GM15510 (cell line): ENCODE data around the gene AFG3L2.

Experiments
- POLR2A ChIP-seq: IDR thresholded peaks from 3 replicates; pipeline ENCODE4 v1.6.1; 2011; ENCODE audit warnings: borderline replicate concordance; ENCODE audit not compliant: insufficient read length; ENCODE audit errors: extremely low read depth

The AFG3L2 gene

DNA sequence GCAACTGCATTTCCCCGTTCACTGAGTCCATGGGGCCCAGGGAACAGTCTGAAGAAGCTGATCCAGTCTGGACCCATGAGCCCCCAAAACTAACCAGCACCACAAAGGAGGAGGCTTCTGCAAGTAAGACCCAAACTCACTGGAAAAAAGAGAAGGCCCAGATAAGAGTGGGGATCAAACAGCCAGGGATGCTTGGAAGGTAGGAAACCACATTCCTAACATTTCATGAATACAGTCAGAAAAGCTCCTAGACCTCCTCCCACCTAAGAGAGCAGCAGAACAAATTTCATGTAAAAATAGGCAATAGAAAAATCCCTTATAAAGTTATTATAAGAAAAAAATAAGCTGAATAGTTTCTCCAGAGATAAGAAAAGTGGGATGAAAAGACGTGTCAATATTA lies 38.6 kb downstream of the AFG3L2 start:
- no peak for TF ChIP-seq POLR2A

DNA sequence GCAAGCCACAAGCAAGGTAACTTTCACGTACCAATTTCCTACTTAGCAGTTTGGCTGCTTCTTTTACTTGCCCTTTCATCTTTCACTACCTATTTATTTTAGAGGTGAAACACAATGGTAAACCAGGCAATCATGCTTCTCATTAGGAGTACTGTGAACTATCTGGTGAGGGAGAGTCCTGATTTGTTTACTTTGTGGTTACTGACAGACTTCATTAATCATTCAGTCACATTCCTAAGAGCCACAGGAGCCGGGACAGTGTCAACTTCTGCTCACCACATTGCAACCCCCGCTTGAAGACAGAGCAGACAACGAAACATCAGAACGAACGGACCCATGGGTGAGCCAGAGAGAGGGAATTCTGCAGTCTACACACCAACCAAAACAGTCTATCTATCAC lies 40.1 kb downstream of the AFG3L2 start:
- TF ChIP-seq POLR2A: no peak

DNA sequence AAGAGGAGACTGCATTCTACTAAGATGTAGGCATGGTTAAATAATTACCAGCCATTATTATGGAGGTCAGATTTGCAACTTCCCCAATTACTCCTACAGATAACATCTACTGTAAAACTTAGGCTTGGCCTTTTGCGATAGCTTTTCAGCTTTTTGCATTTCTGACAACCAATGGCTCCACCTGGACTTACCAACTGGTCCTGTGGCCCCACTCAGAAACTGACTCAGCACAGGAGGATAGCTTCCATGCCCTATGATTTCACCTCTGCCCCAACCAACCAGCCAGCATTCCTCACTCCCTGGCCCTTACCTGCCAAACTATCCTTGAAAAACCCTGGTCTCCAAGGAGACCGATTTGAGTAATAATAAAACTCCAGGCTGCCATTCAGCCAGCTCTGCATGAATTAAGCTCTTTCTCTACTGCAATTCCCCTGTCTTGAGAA lies 40.8 kb downstream of the AFG3L2 start:
- TF ChIP-seq POLR2A: no peak

DNA sequence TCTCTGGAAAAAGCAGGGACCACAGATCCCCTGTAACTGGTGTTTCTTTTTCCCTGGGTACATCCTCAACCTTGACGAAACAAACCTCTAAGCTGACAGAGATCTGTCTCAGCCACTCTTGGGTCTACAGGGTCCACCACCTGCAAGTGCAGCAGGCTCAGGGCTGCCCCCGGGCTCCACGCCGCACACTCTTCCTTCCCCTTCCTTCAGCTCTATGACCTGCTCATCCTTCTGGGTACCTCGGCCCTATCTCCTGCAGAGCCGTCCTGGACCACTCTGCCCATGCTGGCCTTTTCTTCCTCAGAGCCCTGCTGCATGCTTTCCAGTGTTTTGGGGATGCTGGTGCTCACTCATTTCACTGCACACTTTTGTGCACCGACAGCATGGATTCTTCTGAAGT lies 41.5 kb downstream of the AFG3L2 start:
- no peak for TF ChIP-seq POLR2A

DNA sequence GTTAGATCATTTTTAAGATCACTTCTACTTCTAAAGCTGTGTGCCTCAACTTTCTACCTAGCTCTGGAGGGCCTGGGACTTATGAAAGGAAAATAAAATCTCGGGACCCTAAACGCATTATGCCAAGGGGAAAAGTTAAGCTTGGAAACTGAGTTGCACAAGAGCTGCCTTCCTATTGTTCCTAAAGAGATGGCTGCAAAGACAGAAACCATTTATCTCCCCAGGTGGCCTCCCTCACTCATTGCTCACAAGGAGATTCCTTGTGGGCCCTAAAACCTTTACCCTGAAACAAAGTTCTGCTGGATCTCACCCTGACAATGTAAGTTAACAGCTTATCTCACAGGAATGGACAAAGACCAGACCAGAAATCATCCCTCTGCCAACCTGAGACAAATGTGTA lies 42.2 kb downstream of the AFG3L2 start:
- TF ChIP-seq POLR2A: no peak

DNA sequence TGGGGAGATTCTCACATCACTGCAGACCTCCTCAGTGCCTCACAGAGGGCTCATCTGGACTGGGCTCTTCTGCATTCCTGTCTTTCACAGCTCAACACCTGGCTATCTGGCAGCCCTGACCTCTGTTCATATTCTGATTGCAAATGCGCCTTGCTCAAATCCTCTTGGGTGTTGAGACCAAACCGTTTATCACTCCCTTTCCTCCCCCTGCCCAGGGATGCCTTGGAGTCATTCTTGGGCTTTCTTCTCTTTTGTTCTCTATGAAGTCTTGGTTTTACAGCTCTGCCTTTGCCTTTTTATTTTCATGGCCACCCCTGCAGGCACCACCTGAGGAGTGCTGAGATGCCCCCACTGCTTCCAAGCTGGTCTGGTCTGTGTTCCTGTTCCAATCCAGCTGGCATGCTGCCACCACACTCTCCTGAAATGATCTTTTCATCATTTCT lies 42.6 kb downstream of the AFG3L2 start:
- TF ChIP-seq POLR2A: no peak

DNA sequence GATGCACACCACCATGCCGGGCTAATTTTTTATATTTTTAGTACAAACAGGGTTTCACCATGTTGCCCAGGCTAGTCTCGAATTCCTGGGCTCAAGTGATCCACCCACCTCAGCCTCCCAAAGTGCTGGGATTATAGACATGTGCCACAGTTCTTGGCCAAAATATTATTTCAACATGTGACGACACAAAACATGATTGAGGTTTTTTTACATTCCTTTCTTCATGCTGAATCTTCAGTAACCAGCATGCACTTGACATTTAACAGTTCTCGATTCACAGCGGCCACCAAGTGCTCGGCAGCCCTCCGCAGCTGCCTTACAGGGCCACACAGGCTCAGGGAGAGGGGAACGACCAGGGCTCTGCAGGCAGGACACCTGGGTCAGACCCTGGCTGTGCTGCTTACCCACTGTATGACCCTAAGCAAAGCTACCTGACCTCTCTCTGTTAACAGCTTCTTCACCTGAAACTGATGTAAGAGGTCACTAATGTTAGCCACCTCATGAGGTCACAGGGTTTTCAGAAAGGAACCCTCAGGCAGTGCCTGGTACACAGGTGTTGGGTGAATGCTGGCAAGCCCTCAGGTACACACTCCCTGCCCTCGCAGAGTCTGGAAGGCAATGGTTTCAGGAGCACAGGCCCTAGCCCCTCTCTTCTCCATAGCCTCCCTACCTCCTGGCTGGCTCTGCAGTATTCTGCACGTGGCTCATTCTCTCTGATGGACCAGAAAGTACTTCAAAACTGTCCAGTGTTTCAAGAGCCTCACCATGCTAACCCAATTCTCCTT lies 43.3 kb downstream of the AFG3L2 start:
- TF ChIP-seq POLR2A: no peak

DNA sequence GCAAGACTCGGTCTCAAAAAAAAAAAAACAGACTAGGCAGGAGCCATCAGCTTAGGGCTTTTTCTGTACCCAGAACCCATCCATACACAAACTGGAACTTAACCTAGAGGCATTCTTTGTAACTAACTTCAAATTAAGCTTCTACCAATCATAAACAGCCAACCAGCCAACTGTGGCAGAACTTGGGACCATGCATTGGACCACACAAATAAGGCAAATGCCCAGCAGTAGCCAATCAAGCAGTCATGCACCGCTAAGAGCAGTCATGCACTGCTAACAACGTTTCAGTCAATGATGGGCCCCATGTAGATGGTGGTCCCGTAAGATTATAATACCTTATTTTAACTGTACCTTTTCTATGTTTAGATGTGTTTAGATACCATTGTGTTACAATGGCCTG lies 46.3 kb downstream of the AFG3L2 start:
- TF ChIP-seq POLR2A: no peak

DNA sequence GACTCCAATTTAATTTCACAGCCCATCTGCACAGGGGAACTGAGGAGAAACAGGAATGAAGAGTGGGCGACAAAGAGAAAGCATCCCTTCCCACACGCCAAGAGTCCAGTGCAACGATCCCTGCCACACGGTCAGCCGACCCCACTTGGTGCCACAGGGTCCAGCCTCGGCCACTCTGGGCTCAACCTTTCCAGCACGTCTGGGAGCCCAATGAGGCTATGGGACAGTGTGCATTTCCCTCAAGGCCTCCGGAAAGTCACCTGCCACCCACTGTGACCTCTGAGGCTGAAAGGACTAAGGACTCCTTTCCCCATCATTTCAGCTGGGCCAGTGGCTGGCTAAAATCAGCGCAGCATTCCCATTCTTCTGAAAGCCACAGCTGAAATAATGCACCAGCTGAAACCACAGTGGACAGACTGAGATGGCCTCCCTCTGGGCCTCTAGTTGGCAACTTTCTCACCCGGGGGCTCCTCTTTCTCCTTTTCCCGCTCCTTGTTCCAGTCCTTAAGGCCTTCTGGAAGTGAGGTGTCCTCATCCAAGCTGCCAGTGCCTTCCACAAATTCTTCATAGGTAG lies 47.8 kb downstream of the AFG3L2 start:
- no peak for TF ChIP-seq POLR2A

DNA sequence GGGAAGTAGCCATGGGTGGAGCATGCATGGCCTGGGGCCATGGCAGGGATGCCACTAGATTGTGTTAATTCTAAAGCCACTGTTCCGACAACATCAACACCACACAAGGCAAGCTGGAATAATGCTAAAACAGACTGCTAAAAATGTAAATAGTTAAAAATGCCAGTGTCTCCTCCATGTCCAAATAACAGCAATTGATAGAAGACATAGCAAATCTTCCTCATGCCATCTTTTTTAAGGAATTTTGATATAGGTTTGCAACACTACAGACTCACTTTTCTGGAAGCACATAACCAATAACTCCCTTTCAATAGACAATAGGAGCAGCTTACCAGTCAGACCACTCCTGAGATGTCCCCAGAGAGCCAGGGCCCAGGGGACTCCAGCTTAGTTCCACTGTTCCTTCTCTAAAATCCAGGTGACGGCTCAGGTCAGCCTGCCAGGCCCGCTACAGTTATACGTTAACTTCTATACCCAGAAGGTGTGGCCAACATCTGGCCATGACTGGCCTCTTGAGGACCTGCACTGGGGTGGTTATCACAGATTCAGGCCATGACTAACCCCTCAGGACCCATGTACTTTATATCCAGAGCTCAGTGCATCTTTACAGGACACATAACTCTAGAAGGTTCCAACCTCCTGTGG lies 48.7 kb downstream of the AFG3L2 start:
- no peak for TF ChIP-seq POLR2A

DNA sequence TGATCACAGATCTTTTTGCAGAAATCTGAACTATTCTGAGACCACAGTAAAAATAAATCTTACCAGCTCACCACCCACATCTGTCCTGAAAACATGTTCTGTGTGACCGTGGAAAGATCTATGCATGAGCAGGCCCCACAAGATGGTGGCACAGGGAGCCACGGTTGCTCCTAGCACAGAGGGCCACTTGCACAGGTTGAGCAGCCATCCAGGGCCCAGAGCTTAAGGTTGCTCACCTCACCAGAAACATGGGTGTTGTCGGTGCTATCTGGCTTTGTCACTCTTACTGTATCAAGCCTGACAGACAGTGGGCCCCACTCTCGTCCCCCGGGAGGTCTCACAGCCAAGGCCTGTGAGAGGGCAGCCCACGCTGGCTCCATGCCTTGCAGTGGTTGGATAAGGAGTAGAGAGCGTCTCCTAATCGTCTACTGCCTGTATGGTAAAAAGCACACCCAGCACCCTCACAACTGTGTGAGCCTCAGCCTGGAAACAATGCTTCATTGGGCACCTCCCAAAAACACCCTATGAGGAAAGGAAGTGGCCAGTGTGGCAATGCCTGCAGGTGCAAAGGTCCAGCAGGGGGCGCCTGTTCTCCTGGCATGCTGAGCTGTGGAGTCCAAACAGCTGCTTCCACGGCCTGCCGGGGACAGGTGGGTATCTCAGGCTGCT lies 49.4 kb downstream of the AFG3L2 start:
- TF ChIP-seq POLR2A: no peak

DNA sequence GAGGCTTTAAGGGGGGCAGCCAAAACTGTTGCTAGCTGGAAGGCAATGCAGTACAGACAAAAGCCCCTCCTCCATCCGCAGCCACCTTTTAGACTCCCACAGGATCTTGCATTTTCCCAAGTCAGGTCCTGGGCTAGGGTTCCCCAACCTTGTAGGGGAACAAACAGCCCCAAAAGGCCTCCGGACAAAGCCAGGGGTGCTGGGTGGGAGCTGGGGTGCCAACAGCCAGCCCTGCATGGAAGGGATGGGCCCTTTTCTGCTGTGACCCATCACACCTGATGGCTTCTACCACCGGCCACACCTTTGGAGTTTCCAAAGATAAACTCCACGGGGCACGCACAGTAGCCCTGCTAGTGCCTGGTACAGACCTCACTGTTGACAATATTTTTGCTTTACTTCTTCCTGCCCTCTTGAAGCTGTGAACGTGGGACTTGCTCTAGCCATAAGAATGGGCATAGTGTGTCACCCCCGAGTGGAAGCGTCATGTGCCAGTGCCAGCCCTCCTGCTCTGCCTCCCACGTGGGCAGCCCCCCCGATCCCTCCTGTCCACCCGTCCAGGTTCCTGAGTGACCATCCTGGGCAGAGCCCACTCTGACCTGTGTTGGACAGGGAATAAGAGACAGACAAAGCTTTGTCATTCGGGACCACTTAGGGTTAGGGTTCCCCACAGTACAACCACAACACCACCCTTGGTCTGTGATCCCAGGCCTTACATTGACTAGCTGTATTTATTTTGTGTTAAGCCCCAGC lies 50.1 kb downstream of the AFG3L2 start:
- TF ChIP-seq POLR2A: no peak

DNA sequence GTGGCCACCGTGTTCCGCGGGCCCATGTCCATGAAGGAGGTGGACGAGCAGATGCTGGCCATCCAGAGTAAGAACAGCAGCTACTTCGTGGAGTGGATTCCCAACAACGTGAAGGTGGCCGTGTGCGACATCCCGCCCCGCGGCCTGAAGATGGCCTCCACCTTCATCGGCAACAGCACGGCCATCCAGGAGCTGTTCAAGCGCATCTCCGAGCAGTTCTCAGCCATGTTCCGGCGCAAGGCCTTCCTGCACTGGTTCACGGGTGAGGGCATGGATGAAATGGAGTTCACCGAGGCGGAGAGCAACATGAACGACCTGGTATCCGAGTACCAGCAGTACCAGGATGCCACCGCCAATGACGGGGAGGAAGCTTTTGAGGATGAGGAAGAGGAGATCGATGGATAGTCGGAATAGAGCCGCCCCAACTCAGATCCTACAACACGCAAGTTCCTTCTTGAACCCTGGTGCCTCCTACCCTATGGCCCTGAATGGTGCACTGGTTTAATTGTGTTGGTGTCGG lies 51.2 kb downstream of the AFG3L2 start:
- TF ChIP-seq POLR2A: no peak

DNA sequence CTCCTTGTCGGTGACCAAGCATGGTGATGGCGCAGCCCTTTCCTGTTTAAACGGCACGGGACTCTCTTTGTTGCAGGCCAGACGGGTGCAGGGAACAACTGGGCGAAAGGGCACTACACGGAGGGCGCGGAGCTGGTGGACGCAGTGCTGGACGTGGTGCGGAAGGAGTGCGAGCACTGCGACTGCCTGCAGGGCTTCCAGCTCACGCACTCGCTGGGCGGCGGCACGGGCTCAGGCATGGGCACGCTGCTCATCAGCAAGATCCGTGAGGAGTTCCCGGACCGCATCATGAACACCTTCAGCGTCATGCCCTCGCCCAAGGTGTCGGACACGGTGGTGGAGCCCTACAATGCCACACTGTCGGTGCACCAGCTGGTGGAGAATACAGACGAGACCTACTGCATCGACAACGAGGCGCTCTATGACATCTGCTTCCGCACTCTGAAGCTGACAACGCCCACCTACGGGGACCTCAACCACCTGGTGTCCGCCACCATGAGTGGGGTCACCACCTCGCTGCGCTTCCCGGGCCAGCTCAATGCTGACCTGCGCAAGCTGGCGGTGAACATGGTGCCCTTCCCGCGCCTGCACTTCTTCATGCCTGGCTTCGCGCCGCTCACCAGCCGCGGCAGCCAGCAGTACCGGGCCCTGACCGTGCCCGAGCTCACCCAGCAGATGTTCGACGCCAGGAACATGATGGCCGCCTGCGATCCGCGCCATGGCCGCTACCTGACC lies 51.9 kb downstream of the AFG3L2 start:
- TF ChIP-seq POLR2A: no peak
